Measurements from ENCODE around the gene GSTM5. TPM values are rescaled to one million over a fixed set of nuclear protein-coding genes. Genes with fewer than 3 reads are reported as not detected.

GSTM5 gene
- total and polyA plus RNA-seq, 2 of the 8 experiments (the other 6 are each of a cell fraction or from before 2014, with no cell fraction given) = 0.24 to 0.89 TPM

DNA sequence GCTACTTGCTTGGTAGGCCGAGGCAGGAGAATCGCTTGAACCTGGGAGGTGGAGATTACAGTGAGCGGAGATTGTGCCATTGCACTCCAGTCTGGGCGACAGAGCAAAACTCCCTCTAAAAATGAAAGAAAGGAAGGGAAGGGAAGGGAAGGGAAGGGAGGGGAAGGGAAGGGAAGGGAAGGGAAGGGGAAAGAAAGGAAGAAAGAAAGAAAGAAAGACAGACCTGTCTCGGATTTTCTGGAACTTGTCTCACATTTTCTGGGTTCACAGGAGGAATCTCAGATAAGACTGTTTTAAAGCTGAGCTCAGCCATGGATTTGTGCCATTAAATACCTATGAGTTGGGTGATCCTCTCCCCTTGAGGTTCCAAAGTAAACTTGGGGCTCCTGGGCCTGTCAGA lies 12.9 kb downstream of the GSTM5 start (continued):
- TF ChIP-seq, protein P1, sequence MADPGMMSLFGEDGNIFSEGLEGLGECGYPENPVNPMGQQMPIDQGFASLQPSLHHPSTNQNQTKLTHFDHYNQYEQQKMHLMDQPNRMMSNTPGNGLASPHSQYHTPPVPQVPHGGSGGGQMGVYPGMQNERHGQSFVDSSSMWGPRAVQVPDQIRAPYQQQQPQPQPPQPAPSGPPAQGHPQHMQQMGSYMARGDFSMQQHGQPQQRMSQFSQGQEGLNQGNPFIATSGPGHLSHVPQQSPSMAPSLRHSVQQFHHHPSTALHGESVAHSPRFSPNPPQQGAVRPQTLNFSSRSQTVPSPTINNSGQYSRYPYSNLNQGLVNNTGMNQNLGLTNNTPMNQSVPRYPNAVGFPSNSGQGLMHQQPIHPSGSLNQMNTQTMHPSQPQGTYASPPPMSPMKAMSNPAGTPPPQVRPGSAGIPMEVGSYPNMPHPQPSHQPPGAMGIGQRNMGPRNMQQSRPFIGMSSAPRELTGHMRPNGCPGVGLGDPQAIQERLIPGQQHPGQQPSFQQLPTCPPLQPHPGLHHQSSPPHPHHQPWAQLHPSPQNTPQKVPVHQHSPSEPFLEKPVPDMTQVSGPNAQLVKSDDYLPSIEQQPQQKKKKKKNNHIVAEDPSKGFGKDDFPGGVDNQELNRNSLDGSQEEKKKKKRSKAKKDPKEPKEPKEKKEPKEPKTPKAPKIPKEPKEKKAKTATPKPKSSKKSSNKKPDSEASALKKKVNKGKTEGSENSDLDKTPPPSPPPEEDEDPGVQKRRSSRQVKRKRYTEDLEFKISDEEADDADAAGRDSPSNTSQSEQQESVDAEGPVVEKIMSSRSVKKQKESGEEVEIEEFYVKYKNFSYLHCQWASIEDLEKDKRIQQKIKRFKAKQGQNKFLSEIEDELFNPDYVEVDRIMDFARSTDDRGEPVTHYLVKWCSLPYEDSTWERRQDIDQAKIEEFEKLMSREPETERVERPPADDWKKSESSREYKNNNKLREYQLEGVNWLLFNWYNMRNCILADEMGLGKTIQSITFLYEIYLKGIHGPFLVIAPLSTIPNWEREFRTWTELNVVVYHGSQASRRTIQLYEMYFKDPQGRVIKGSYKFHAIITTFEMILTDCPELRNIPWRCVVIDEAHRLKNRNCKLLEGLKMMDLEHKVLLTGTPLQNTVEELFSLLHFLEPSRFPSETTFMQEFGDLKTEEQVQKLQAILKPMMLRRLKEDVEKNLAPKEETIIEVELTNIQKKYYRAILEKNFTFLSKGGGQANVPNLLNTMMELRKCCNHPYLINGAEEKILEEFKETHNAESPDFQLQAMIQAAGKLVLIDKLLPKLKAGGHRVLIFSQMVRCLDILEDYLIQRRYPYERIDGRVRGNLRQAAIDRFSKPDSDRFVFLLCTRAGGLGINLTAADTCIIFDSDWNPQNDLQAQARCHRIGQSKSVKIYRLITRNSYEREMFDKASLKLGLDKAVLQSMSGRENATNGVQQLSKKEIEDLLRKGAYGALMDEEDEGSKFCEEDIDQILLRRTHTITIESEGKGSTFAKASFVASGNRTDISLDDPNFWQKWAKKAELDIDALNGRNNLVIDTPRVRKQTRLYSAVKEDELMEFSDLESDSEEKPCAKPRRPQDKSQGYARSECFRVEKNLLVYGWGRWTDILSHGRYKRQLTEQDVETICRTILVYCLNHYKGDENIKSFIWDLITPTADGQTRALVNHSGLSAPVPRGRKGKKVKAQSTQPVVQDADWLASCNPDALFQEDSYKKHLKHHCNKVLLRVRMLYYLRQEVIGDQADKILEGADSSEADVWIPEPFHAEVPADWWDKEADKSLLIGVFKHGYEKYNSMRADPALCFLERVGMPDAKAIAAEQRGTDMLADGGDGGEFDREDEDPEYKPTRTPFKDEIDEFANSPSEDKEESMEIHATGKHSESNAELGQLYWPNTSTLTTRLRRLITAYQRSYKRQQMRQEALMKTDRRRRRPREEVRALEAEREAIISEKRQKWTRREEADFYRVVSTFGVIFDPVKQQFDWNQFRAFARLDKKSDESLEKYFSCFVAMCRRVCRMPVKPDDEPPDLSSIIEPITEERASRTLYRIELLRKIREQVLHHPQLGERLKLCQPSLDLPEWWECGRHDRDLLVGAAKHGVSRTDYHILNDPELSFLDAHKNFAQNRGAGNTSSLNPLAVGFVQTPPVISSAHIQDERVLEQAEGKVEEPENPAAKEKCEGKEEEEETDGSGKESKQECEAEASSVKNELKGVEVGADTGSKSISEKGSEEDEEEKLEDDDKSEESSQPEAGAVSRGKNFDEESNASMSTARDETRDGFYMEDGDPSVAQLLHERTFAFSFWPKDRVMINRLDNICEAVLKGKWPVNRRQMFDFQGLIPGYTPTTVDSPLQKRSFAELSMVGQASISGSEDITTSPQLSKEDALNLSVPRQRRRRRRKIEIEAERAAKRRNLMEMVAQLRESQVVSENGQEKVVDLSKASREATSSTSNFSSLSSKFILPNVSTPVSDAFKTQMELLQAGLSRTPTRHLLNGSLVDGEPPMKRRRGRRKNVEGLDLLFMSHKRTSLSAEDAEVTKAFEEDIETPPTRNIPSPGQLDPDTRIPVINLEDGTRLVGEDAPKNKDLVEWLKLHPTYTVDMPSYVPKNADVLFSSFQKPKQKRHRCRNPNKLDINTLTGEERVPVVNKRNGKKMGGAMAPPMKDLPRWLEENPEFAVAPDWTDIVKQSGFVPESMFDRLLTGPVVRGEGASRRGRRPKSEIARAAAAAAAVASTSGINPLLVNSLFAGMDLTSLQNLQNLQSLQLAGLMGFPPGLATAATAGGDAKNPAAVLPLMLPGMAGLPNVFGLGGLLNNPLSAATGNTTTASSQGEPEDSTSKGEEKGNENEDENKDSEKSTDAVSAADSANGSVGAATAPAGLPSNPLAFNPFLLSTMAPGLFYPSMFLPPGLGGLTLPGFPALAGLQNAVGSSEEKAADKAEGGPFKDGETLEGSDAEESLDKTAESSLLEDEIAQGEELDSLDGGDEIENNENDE (IDR thresholded peaks at IDR 0.05; ENCODE audit: insufficient replicate concordance, low read length) = no peak
- TF ChIP-seq CEBPB (IDR thresholded peaks at IDR 0.05; ENCODE audit: low read depth, low read length) = no peak
- no peak for TF ChIP-seq SP2 (IDR thresholded peaks at IDR 0.05; ENCODE audit: low read length)
- no peak for TF ChIP-seq PHF8 (conservative IDR thresholded peaks at IDR 0.05; ENCODE audit: low read depth, low read length)
- TF ChIP-seq KDM4A (IDR thresholded peaks at IDR 0.05; ENCODE audit: low read depth, low read length, severe bottlenecking) = no peak
- TF ChIP-seq TAF1 (IDR thresholded peaks at IDR 0.05; ENCODE audit: low read depth, low read length) = no peak
- no peak for TF ChIP-seq BCL11A (IDR thresholded peaks at IDR 0.05; ENCODE audit: low read depth in 2 of 2, low read length in 2 of 2)
- TF ChIP-seq, protein P2, sequence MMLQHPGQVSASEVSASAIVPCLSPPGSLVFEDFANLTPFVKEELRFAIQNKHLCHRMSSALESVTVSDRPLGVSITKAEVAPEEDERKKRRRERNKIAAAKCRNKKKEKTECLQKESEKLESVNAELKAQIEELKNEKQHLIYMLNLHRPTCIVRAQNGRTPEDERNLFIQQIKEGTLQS (IDR thresholded peaks at IDR 0.05; ENCODE audit: insufficient read depth, low read depth, low read length) = no peak
- no peak for TF ChIP-seq CHD1 (IDR thresholded peaks at IDR 0.05; ENCODE audit: low read depth, low read length)

Measured in H1 (cell line).